ENCODE results near the gene LBHD2. TPM values are rescaled to one million over a fixed set of nuclear protein-coding genes. Genes with fewer than 3 reads are reported as not detected.

LBHD2 gene
- total RNA-seq, result not detected in 2 replicates

GRCh38 chr14:103084021-103084919 is at the start of gene LBHD2:
LBHD2 (plus strand) TSS chr14:103084210; CDS start chr14:103086013, 1,803 bp downstream.

GRCh38 chr14:103057372-103058163 is 26.4 kb upstream of the LBHD2 start, which contains the start of gene CDC42BPB:
CDC42BPB (minus strand) TSS chr14:103057549; CDS start chr14:103057173, 376 bp downstream.

GRCh38 chr14:103094406-103095209 is 10.6 kb downstream of the LBHD2 start, which contains the start of gene EXOC3L4:
EXOC3L4 (plus strand) TSS chr14:103094725; CDS start chr14:103100220, 5,495 bp downstream.

GRCh38 chr14:103122947-103123633 is 39.1 kb downstream of the LBHD2 start, which contains the start of gene TNFAIP2:
TNFAIP2 (plus strand) TSS chr14:103123461; CDS start chr14:103126458, 2,997 bp downstream.

Other genes starting within 250 kb of the LBHD2 start
- gene AMN, start 161.5 kb upstream of the LBHD2 start, total RNA-seq, result 0.07 and 0.13 TPM in 2 replicates
- 138 and 187 TPM in 2 replicates for gene CDC42BPB, start 26.7 kb upstream of the LBHD2 start, total RNA-seq
- gene EXOC3L4, start 10.5 kb downstream of the LBHD2 start, total RNA-seq, result 0.39 TPM in 1 of 2 replicates, not detected in the other
- 46.8 and 69.0 TPM in 2 replicates for gene TNFAIP2, start 39.3 kb downstream of the LBHD2 start, total RNA-seq